Gastroesophageal sphincter (tissue), 4 donors: ENCODE results near the gene BIRC2. TPM values are rescaled to one million over a fixed set of nuclear protein-coding genes. Genes with fewer than 3 reads are reported as not detected.

Source experiments
- ATAC-seq: fragments of 150-250 bp; one replicate; pipeline ENCODE4 v1.9.1; 2016; ENCODE audit warnings: mild to moderate bottlenecking, moderate library complexity
- H3K27ac ChIP-seq, 4 donors: fragments of 200-600 bp; sonication (generic) in 3 of 4; 1 replicate in 3 of 4; 2 replicates in 1 of 4; pipeline ENCODE4 v1.5.1; 2016 to 2019
- H3K27me3 ChIP-seq: fragments of 200-600 bp; sonication (generic); one replicate; pipeline ENCODE4 v1.5.1; 2019
- H3K36me3 ChIP-seq, 2 donors: fragments of 200-600 bp; sonication (generic); one replicate each; pipeline ENCODE4 v1.5.1; 2019; ENCODE audit warnings: control low read depth in 1 of 2
- H3K4me1 ChIP-seq, 3 donors: fragments of 200-600 bp; sonication (generic); 1 replicate in 2 of 3; 2 replicates in 1 of 3; pipeline ENCODE4 v1.5.1; 2016 to 2019; ENCODE audit warnings: control low read depth in 2 of 3
- H3K4me3 ChIP-seq, 2 donors: fragments of 200-600 bp; sonication (generic); one replicate each; pipeline ENCODE4 v1.5.1; 2019; ENCODE audit warnings: mild to moderate bottlenecking in 1 of 2, moderate library complexity in 1 of 2
- H3K9me3 ChIP-seq, 3 donors: fragments of 200-600 bp; sonication (generic); one replicate each; pipeline ENCODE4 v1.5.1; 2017 to 2019; ENCODE audit warnings: control low read depth in 2 of 3
- EP300 ChIP-seq: sonication (generic); formaldehyde crosslinking; IDR thresholded peaks from one replicate; pipeline ENCODE4 v1.6.1; 2017; ENCODE audit warnings: antibody characterized with exemption, mild to moderate bottlenecking
- POLR2A ChIP-seq, 2 donors: fragments of 450-650 bp; IDR thresholded peaks; one replicate each; pipeline ENCODE4 v1.6.1; 2017; ENCODE audit warnings: antibody characterized with exemption in 2 of 2, mild to moderate bottlenecking in 2 of 2, moderate library complexity in 1 of 2
- POLR2AphosphoS5 ChIP-seq: sonication (generic); formaldehyde crosslinking; IDR thresholded peaks from one replicate; pipeline ENCODE4 v1.6.1; 2017; ENCODE audit warnings: antibody characterized with exemption
- WGBS, 2 donors: methylation state at CpG; one replicate each; pipeline ENCODE4 v1.1.5; 2018; ENCODE audit warnings: low coverage in 1 of 2; 5-methylcytosine and 5-hydroxymethylcytosine counted together
- total RNA-seq, 4 donors: library from RNA; depleted of rRNA; stranded (reverse); fragments of >200 nt; gene quantifications; one replicate each; pipeline ENCODE4 v1.1.0, GENCODE V29; 2016
- TF ChIP-seq, protein P1 (sequence below), 4 experiments: fragments of 200-600 bp in 2 of 4; fragments of 450-650 bp in 2 of 4; sonication (generic) in 1 of 4; IDR thresholded peaks; one replicate each; pipeline ENCODE4 v1.5.1; 2017 to 2019; ENCODE audit warnings: antibody characterized with exemption in 4 of 4, mild to moderate bottlenecking in 2 of 4, moderate library complexity in 2 of 4

BIRC2 gene
- total RNA-seq, 4 donors from 2014 or later, result 22.4 to 58.2 (median 34.0) TPM

GRCh38 chr11:102306817-102307726, 39.9 kb upstream of the BIRC2 start:
- Histone ChIP-seq H3K27ac (no peak overlapping the region), H3K36me3 (no peaks in the 10 kb centered on the region), H3K4me3 (no peak overlapping the region), H3K27me3 (no peaks in the 10 kb centered on the region), H3K4me1 (peaks cover 0 to 3% (median 0%) of the 10 kb centered on the region in 3 donors), H3K9me3 (peaks cover 0 to 9% (median 0%) of the 10 kb centered on the region in 3 donors)
- no peak for ATAC-seq
- no peak for TF ChIP-seq POLR2A (IDR thresholded peaks at IDR 0.05)
- TF ChIP-seq EP300, result no peak
- TF ChIP-seq, protein P1, sequence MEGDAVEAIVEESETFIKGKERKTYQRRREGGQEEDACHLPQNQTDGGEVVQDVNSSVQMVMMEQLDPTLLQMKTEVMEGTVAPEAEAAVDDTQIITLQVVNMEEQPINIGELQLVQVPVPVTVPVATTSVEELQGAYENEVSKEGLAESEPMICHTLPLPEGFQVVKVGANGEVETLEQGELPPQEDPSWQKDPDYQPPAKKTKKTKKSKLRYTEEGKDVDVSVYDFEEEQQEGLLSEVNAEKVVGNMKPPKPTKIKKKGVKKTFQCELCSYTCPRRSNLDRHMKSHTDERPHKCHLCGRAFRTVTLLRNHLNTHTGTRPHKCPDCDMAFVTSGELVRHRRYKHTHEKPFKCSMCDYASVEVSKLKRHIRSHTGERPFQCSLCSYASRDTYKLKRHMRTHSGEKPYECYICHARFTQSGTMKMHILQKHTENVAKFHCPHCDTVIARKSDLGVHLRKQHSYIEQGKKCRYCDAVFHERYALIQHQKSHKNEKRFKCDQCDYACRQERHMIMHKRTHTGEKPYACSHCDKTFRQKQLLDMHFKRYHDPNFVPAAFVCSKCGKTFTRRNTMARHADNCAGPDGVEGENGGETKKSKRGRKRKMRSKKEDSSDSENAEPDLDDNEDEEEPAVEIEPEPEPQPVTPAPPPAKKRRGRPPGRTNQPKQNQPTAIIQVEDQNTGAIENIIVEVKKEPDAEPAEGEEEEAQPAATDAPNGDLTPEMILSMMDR (IDR thresholded peaks at IDR 0.05), result no peak
- no peak for TF ChIP-seq POLR2AphosphoS5
- WGBS, 2 donors, result 47 to 51% methylated on average over 8 to 9 of the region's 9 CpGs

DNA sequence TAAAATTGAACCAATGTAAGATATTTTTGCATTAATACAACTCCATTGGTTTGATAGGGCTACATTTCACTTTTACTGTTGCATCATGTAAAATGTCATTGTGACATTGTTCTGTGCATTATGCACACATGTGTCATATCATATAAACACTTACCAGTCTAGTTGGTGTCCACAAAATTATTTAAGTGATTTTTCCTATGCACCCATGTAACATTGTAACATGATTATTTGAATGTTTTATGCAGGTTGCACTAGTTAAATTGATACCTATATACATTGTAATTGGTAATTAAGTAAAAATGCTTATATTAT, 39.3 kb upstream of the BIRC2 start:
- H3K36me3 ChIP-seq, result no peaks in the 10 kb centered on the region
- no peak for ATAC-seq
- H3K4me1 ChIP-seq, result peaks cover 0 to 8% (median 0%) of the 10 kb centered on the region in 3 donors
- H3K27ac ChIP-seq, result no peak overlapping the region
- H3K4me3 ChIP-seq, result no peak overlapping the region
- TF ChIP-seq, protein P1 (IDR thresholded peaks at IDR 0.05), result no peak
- TF ChIP-seq POLR2A (IDR thresholded peaks at IDR 0.05) (no peak), POLR2AphosphoS5 (no peak), EP300 (no peak)
- peaks cover 0 to 3% (median 0%) of the 10 kb centered on the region in 3 donors for H3K9me3 ChIP-seq
- no peaks in the 10 kb centered on the region for H3K27me3 ChIP-seq

DNA sequence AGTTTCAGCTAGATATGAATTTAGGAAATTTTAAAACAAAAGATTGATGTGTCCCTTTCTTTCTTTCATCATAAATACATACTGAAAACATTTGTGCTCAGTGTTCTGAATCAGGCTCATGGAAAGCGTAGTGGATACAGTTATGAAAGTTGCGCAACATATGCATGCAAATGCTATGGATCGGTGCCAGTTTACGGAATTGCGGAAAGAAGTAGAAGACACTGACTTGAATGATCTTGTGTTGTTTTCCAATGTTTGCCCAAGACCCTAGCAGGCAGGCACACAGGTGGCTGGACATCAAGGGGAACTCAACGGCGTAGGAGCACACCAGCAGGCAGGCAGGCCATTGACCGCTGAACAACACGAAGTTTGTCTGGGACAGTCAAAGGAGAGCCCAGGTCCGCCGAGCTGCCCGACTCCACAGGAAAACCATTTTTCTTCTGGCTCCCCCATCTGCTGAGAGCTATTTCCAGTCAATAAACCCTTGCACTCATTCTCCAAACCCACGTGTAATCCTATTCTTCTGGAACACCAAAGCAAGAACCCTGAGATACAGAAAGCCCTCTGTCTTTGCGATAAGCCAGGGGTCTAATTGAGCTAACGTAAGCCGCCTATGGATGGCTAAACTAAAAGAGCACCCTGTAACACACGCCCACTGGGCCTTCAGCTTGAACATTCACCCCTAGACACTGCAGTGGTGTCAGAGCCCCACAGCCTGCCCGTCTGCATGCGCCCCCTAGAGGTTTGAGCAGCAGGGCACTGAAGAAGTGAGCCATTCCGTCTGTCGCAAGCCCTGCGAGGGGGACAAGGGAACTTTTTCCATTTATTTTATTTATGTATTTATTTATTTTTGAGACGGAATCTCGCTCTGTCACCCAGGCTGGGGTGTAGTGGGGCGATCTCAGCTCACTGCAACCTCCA, 37.1 kb upstream of the BIRC2 start:
- Histone ChIP-seq H3K36me3 (no peaks in the 10 kb centered on the region), H3K27me3 (no peaks in the 10 kb centered on the region), H3K4me3 (no peak overlapping the region), H3K27ac (no peak overlapping the region), H3K9me3 (no peaks in the 10 kb centered on the region), H3K4me1 (peaks cover 0 to 30% (median 0%) of the 10 kb centered on the region in 3 donors)
- WGBS, 2 donors, result 92 to 97% methylated on average over 5 to 17 of the region's 25 CpGs
- ATAC-seq, result no peak
- TF ChIP-seq EP300 (no peak), POLR2AphosphoS5 (no peak), POLR2A (IDR thresholded peaks at IDR 0.05) (no peak)
- TF ChIP-seq, protein P1 (IDR thresholded peaks at IDR 0.05), result no peak

DNA sequence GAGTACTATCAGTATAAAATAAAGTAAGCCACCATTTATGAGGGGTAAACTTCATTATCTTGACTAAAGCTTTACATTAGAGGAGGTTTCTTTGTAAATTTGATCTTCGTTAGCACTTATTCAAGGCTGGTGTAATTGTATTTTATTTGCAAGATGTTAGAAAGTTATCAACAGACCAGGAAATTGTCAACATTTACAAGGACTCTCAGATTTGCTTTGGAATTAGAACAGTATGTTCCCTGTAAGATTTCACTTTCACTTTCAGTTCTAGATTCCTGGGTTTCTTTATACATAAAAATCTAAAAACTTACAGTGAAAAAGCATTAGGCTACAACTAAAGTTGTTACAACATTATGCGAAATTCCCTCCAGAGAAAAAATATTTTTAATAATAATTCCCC, 34.3 kb upstream of the BIRC2 start:
- peak; percentile 53 for TF ChIP-seq POLR2AphosphoS5
- no peak for TF ChIP-seq EP300
- no peak for TF ChIP-seq POLR2A (IDR thresholded peaks at IDR 0.05)
- TF ChIP-seq, protein P1 (IDR thresholded peaks at IDR 0.05), result no peak
- 42 to 43% methylated on average over 2 of the region's 2 CpGs for WGBS, 2 donors
- Histone ChIP-seq H3K27me3 (no peaks in the 10 kb centered on the region), H3K9me3 (no peaks in the 10 kb centered on the region), H3K36me3 (no peaks in the 10 kb centered on the region), H3K27ac (peak overlapping the region; percentile 24 to 74 (median 68)), H3K4me1 (peaks cover 0 to 43% (median 0%) of the 10 kb centered on the region in 3 donors), H3K4me3 (peak overlapping the region in 1 of 2 donors; percentile 24)
- no peak for ATAC-seq
